HG02588 (cell line): Measurements from ENCODE around the gene FGF16.
"Not testable (repeated sequence)": the region's sequence is repeated elsewhere in the genome, so short reads cannot be mapped to it uniquely, and the experiment has no call there.

Experiments
- ATAC-seq: cut with Tn5 transposase; IDR thresholded peaks from one replicate; pipeline ENCODE4 v1.9.1; 2021; ENCODE audit warnings: mild to moderate bottlenecking, moderate library complexity; ENCODE audit not compliant: unreplicated experiment

Gene FGF16

DNA sequence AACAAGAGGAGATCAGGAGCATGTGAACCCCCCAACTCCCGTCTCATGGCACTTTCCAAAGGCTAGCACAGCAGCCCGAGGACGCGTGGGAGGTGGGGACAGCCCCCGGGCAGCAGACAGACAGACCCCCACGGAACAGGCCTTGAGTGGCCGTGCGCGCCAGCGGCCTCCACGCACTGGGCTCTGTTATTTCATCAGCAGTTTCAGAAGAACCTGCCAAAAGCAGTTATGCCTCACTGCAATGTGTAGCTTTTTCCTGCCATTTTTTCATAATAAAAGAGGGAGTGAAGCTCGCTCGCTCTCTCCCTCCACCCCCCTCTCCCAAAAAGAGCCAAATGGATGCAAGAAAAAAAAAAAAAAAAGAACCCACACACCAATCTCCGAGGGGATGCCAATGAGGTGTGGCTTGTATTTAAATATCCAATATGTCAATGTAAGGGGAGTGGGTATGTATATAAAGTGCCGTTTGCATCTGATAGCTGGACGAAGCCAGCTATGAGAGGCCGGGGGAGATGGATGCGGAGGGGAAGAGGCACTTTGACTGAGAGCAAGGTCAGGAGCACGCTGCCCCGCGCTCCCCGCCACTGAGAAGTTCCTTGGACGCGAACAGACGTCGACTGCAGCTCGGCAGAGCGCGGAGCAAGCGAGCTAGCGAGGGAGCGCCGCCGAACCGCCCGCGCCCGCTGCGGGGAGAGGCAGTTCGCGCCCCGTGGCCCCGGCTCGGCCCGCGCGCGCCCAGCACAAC, at the start of gene FGF16:
Gene FGF16, plus strand, starts transcription at position 482 of the 745 bp plus-strand sequence. CDS start 286 bp downstream, outside the sequence.
- ATAC-seq, result no peak

DNA sequence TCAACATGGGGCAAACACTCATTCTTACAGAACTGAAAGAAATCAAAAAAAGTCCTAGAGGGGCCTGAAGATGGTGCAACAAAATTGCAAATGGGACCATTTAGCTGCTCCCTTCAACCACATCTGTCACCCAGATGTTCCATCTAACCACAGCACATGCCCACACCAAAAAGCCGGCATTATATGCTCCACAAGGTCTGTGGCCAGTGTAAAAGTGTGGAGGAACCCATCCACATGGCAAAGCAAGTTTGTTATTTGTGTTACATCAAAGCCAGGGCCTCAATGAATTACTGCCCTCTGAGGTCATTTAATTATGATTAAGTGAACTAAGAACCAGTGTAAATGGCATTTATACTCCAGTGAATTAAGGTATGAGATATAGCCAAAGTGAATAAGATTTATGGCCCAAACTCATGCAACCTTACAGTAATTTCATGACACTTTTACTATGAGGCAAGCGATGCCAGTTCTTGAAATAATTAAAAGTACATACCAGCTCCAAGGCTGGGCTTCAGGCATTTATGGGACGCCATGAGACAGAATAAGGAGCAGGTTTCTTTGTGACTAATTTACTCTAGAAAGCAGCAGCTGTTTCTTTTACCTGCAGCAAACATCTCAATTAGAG, 48.7 kb upstream of the FGF16 start:
- no peak for ATAC-seq

DNA sequence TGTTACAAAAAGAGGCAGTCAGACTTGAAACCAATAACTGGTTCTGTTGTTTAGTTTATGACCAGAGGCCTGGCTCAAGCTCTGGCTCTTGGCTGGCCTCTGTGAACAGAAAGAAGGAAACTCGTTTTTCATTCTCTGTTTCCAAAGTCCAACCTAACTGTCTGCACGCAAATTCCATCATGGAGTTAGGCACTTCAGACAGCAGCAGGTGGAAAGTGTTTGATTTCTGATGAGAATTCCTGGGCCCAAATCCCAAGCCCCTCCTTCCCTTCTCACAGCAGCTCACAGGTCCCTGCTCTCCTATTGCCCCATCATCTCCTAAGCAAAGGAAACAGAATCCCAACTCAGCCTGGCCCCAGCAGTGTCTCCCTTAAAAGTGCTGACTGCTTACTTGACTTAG, 42.8 kb upstream of the FGF16 start:
- ATAC-seq, result no peak

DNA sequence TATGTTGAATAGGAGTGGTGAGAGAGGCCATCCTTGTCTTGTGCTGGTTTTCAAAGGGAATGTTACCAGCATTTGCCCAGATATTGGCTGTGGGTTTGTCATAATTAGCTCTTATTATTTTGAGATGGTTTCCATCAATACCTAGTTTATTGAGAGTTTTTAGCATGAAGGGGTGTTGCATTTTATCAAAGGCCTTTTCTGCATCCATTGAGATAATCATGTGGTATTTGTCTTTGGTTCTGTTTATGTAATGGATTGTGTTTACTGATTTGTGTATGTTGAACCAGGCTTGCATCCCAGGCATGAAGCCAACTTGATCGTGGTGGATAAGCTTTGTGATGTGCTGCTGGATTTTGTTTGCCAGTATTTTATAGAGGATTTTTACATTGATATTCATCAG, 39.4 kb upstream of the FGF16 start:
- ATAC-seq, result not testable (repeated sequence)

DNA sequence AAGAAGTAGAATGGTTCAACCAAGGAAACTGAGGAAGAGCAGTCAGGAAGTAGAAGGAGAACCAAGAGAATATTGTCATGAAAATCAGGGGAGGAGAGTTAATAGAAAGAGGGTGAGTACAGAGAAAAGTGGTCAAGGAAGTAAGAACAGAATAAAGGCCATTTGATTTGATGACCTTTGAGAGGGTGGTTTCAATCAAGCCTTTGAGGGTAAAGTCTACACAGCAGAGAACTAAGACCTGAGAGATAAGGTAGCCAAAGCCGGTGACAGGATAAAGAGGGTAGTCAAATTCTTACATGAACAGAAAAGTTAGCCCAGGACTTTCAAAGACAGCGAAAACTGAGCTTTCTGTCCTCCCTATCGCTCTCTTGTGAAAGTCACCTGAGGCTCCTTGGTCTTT, 34.6 kb upstream of the FGF16 start:
- no peak for ATAC-seq

DNA sequence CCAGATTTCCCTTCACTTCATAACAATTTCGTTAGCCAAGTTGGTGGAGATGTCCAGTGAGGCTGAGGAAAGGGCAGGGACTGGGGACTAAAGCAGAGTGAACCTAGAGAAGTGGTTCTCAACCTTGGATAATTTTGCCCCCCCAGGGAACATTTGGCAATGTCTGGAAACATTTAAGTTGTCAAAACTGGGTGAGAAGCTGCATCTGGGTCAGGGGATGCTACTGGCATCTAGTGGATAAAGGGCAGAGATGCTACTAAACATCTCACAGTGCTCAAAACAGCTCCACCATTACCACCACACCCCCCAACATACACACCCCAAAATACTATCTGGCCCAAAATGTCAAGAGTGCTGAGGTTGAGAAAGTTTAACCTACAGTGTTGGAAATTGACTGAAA, 32.0 kb upstream of the FGF16 start:
- no peak for ATAC-seq

DNA sequence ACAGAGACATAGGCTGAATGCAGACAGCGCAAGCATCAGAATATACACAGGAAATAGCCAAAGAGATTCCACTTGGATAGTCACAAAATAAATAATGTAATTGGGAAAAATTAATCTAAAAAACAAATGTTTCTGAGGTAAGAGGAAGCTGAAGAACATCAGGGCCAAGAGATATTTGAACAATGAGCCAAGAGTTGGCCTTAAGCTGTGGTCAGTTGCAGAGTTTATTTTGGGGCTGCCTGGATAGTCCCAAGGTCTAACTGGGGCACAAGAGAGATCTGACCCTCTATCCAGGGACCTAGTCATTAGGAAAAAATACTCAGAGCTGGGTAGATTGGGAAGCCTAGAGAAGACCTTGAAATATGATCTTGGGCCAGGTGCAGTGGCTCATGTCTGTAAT, 31.3 kb upstream of the FGF16 start:
- ATAC-seq, result no peak

DNA sequence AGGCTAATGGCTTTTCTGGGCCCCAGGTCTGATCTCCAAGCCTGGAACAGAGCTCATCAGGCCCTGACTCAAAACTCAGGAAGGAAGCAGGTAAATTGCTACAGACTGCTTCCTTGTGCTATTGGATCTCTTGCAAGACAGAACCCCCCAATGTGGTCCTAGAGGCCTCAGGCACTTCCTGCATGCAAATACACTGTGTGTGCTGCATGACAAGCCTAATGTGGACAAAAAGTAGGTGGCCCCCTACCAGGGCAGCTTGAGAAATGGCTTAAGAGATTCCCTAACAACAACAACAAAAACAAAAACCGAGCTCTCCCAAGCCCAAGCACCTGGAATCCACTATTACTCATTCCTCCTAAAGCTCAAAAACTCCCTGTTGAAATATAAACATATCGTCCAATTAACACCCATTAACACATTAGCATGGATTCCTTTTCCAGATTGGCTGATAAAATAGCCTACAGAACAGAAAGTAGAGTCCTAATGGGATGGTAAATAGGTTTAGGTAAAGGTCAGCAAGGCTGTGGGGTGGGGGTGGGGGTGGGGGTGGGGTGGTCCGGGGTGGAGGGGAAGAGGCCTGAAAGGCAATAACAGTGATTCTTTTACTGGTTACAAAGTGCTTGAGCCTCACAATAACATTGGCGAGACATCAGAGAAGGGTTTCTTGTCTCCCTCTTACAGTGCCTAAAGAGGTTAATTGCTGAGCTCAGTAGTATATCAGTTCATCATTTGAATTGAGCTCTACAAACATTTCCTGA, 24.1 kb upstream of the FGF16 start:
- no peak for ATAC-seq

DNA sequence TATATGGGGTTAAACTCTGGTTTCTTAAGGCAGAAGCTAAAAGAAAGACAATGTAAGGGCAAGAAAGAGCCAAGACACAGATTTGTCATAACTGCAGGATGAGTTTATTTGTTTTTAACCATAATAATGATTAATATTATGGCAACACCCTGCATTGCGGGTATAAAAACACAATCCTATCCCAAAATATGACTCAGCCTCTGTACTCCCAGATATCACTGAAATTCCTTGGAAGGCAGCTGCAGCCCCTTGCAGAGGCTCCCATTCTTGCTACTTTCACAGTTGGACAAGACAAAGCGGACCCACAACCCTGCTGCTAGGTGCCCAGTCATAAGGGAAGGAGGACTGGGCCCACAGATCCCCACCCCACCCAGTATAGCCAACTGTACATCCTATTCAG, 20.4 kb upstream of the FGF16 start:
- no peak for ATAC-seq

DNA sequence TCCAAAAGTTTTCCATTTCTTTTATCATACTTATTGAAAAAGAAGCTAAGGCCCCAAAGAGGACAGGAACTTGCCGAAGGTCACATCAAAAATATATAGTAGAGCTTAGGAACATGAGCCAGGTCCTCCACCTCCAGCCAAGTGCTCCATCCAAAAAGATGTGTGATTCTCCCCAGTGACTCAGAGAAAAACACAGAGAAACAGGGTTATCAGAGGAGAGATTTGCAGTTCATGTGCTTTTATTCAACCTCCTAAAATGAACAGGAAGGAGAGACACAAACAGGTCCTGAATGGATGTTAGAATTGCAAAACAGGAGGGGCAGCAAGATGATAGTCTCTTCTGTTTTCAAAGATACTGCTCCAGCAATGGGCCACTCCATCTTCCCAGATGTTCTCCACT, 19.6 kb upstream of the FGF16 start:
- ATAC-seq, result no peak

DNA sequence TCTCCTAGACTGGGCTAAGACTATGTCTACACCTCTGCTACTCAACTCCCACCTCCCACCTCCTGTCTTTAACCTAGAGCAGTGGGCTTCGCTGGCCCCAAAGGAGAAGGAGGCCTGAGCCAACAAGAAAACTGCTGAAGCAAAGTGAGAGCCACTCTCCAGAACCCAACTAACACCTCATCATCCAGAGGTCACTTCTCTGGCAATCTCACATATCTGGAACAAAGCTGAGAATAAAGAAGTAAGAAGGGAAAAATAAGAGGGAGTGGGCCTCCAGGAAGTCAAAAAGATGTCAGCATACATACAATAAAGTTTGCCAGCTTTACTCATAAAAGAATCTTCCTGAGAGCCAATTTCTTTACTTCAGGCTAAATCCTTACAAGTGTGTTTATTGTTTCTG, 18.6 kb upstream of the FGF16 start:
- ATAC-seq, result no peak

DNA sequence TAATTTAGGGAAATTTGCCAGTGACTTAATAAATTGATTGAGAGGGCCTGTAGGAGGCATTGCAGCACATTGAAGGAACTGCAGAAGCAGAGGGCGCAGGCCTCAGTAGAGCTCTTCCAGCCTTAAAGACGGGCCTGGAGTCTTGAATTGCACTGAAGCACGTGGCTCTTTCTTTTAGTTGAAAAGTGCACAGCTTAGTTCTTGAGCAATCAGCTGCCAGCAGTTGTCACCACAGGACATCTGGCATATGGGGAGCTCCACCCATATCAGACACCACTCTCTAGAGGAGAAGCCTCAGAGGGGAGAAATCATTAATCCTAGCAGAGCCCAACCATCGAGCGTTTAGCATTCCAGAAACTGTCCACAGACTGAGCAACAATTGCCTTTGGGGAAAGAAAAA, 16.0 kb upstream of the FGF16 start:
- no peak for ATAC-seq

DNA sequence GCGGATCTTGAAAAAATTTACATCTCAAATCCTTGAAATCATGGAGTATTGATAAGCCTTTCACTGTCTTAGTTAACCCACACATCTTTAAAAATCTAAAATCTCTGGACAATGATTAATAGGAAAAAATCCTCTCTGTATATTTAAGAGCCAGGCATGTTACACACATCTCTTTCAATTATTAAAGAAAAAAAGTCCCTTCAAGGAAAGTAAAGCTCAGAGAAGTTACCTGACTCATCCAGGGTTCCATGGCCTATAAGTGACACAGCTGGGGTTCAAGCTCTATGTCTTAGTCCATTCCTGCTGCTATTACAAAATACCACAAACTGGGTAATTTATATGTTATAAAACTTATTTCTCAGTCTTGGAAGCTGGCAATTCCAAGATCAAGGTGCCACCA, 14.2 kb upstream of the FGF16 start:
- no peak for ATAC-seq

DNA sequence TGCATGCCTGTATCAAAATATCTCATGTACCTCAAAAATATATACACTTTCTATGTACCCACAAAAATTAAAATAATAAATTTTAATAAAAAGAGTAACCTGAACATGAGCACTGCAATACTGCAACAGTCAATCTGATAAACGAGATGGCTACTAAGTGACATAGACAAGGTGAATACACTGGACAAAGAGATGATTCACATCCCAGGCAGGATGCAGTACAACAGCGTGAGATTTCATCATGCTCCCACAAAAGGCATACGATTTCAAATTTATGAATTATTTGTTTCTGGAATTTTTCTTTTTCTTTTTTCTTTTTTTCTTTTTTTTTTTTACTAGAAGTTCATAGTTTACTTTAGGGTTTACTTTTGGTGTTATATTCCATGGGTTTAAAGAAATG, 12.2 kb upstream of the FGF16 start:
- ATAC-seq, result no peak

DNA sequence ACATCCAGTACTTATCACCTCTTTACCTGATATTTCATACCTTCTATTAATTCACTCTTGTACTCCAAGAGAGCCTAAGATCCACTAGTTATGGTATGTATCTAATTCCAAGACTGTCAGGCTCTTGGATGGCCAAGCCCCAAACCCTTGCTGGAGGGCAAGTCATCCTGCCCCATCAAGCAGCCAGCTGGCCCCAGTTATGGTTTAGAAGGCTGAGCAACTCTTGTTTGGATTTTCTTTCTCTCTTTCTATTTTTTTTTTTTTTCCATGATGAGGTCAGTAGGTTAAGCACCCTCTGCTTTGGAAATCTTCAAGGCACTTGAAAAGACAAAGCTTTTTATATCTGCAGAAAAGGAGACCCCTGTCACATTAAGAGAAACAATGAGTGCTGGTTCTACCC, 10.9 kb upstream of the FGF16 start:
- ATAC-seq, result no peak

DNA sequence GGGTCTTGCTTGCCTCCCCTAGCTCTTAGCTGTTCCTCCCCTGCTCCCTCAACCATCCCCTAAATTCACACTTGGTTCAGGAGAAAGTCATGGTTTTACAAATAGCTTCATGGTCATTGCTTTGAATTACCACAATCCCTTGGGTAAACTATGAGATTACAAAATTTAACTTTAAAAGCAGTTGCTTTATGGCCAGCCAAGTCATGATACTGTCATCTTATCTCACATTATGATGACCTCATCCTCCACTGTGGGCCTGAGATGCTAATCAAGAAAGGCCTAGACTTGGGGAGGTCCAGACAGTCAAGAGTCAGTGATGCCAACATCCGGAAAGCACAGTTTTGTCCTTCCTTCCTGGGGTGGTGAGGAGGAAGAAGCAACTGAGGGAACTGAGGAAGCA, 10.5 kb upstream of the FGF16 start:
- ATAC-seq, result no peak

DNA sequence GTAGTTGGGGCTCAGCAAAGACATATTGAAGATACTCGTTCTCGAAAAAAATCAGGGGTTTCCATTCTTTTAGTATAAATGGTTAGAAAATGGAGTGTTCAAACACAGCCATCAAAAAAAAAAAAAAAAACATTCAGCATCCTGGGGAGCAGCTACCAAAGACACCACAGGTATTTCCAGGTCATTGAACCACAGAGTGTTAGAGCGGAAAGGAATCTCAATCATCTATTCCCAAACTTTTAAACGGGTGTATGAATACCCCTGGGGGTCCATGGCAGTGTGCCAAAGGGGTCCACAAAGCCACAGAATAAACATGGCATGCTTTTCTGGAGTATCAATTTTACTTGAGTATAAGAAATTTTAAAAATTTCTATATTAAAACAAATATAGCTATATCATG, 6.9 kb upstream of the FGF16 start:
- no peak for ATAC-seq

DNA sequence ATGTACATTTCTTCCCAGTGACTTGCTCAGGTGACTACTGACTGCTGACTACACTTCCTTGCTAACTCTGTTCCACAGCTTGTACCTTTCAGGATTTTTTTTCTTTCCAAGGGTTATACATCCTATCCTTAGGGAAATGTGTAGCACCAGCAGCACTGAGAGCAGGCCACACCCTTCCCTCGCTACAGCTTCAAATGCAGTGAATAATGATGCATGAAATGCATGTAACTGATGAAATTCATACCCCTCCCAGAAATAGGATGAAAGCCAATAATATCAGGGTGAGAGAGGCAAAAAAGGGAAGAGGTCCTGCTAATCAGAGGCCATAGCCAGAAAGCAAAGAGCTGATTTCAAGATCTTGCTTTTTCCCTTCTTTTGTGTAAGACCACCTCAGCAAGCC, 6.2 kb upstream of the FGF16 start:
- no peak for ATAC-seq

DNA sequence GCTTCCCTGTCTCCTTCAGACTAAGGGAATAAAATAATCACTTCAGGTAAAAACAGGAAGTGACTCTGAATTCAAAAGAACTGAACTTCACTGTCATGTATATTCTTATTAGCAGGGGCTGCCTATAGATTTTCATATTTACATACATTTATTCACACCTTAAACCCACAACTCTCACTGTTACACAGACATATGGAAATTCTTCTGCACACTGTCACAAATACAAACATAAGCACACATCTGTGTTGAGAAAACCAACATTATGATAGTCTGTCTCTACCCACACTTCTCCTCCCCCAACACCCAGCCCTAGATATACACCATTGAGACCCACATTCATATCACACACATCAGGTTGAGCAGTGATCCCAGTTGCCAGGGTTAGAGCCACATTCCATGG, 5.7 kb upstream of the FGF16 start:
- ATAC-seq, result no peak

DNA sequence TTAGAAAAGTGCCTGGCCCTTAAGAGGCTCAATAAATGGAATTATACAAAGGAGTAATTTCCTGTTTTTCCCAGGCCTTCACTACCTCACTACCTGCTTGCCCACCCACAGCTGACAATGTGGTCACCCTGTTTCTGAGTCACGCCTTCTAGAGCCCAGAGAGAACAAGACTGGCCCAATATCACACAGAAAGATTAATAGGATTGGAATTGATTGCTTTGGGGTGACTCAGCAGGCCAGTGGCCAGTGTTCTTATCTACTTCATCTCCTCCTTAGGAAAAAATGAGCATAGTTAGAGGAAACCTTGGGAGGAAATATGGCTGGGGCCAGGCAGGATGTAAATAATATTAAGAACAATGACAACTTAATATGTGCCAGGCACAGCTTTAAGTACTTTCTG, 4.5 kb upstream of the FGF16 start:
- ATAC-seq, result no peak

DNA sequence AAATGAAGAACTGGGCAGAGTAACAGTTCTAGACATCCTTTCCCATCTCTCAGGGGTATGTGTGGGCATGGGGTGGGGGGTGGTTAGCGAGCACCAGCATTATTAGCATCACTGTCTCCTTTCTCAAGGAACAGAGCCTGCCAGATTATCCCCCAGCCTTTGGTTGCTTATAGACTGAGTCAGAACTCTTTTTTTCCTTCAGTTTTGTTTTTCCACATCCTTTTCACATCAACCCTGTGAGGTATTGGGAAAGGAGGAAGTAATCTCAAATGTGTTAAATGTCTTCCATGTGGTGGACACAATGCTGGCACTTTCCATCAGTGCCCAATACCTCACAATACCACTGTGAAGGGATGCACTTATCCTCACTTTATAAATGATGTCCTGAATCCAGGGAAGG, 3.1 kb upstream of the FGF16 start:
- ATAC-seq, result no peak

DNA sequence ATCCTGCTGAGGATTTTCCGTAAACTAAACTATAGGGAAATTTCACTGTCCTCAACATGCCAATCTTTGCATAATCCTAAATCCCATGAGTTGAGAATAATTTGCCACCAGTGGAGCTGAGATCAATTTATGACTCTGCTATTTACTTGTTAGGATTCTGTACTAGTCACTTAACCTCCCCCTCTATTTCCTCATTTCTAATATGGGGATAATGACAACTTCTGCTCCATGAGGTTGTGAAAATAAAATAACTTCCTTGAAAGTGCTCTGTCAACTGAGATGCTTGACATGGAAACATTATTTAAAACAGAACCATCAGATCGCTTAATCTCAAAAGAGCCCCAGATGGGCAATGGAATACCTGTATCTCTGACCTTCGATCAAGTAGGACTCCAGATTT, 2.6 kb upstream of the FGF16 start:
- no peak for ATAC-seq
